IMR-90 (cell line): ENCODE results near the gene FAM149A. TPM values are rescaled to one million over a fixed set of nuclear protein-coding genes. Genes with fewer than 3 reads are reported as not detected.

Source experiments
- ATAC-seq: fragments of 200-7000 bp; cut with Tn5 transposase; 2 replicates; pipeline ENCODE4 v1.9.1; 2020; ENCODE audit warnings: low read depth, mild to moderate bottlenecking, moderate library complexity
- BruUV-seq: library from RNA; stranded (reverse); fragments of 400-500 nt; replicated peaks from 2 replicates; lab custom pipeline; 2021; lab: Mats Ljungman, UMichigan
- CTCF ChIA-PET: fragments of 300-600 bp; formaldehyde crosslinking; extraction: SDS; loops from one replicate; lab custom pipeline; 2021; ENCODE audit warnings: antibody characterized with exemption; lab: Yijun Ruan, JAX
- POLR2A ChIA-PET: fragments of 300-600 bp; sonication (Branson Sonifier 250); formaldehyde crosslinking; loops from one replicate; lab custom pipeline; 2022; ENCODE audit warnings: antibody characterized with exemption; ENCODE audit not compliant: unreplicated experiment; lab: Charles Lee
- DNase-seq: peaks from one replicate; pipeline ENCODE4 v3.0.0; 2013
- H2AFZ ChIP-seq: replicated peaks from 2 replicates; pipeline ENCODE3; 2013; ENCODE audit warnings: low read length, mild to moderate bottlenecking; ENCODE audit not compliant: poor library complexity
- H2AK5ac ChIP-seq: 2 replicates; pipeline ENCODE4 v1.6.1; 2013; ENCODE audit warnings: low read depth, low read length, inconsistent platforms
- H2AK9ac ChIP-seq: replicated peaks from 2 replicates; pipeline ENCODE3; 2013; ENCODE audit warnings: mild to moderate bottlenecking, low read depth, low read length, moderate library complexity; ENCODE audit not compliant: poor library complexity
- H2BK120ac ChIP-seq: 2 replicates; pipeline ENCODE4 v1.6.1; 2013; ENCODE audit warnings: low read depth, low read length, inconsistent platforms
- H2BK15ac ChIP-seq: 3 replicates; pipeline ENCODE4 v1.6.1; 2013; ENCODE audit warnings: low read depth, low read length, inconsistent platforms
- H2BK20ac ChIP-seq: 2 replicates; pipeline ENCODE4 v1.6.1; 2013; ENCODE audit warnings: low read depth, mild to moderate bottlenecking, inconsistent platforms, low read length, moderate library complexity
- H2BK5ac ChIP-seq: 2 replicates; pipeline ENCODE4 v1.6.1; 2013; ENCODE audit warnings: mild to moderate bottlenecking, low read depth, low read length, inconsistent platforms; ENCODE audit not compliant: poor library complexity, severe bottlenecking
- H3K14ac ChIP-seq: replicated peaks from 2 replicates; pipeline ENCODE4 v1.6.1; 2013; ENCODE audit warnings: low read depth, low read length, inconsistent platforms
- H3K18ac ChIP-seq: 2 replicates; pipeline ENCODE4 v1.6.1; 2013; ENCODE audit warnings: low read depth, low read length, control low read depth
- H3K23ac ChIP-seq: 2 replicates; pipeline ENCODE4 v1.6.1; 2013; ENCODE audit warnings: low read depth, low read length, inconsistent platforms
- H3K27ac ChIP-seq: 2 replicates; pipeline ENCODE4 v1.5.1; 2013; ENCODE audit warnings: mild to moderate bottlenecking, control low read depth, low read length; ENCODE audit not compliant: insufficient read depth
- H3K27me3 ChIP-seq: 2 replicates; pipeline ENCODE4 v1.6.1; 2013; ENCODE audit warnings: low read length; ENCODE audit not compliant: control insufficient read depth, insufficient read depth
- H3K36me3 ChIP-seq: 2 replicates; pipeline ENCODE4 v1.6.1; 2013; ENCODE audit warnings: low read length, mixed read lengths; ENCODE audit not compliant: control insufficient read depth, insufficient read depth
- H3K4ac ChIP-seq: 2 replicates; pipeline ENCODE4 v1.6.1; 2013; ENCODE audit warnings: low read depth, low read length, inconsistent platforms
- H3K4me1 ChIP-seq: 2 replicates; pipeline ENCODE4 v1.6.1; 2013; ENCODE audit warnings: low read length, mixed read lengths; ENCODE audit not compliant: control insufficient read depth, insufficient read depth
- H3K4me2 ChIP-seq: 2 replicates; pipeline ENCODE4 v1.6.1; 2013; ENCODE audit warnings: low read depth, mild to moderate bottlenecking, control low read depth, low read length, moderate library complexity
- H3K4me3 ChIP-seq: 2 replicates; pipeline ENCODE4 v1.5.1; 2013; ENCODE audit warnings: low read depth, mild to moderate bottlenecking, control low read depth, low read length, moderate library complexity; ENCODE audit not compliant: insufficient read depth
- H3K56ac ChIP-seq: 2 replicates; pipeline ENCODE4 v1.6.1; 2013; ENCODE audit warnings: low read length, inconsistent platforms; ENCODE audit not compliant: insufficient read depth; ENCODE audit errors: extremely low read depth
- H3K79me1 ChIP-seq, 2 experiments: 2 replicates each; pipeline ENCODE4 v1.6.1; 2013; ENCODE audit warnings: low read length in 2 of 2, inconsistent platforms in 1 of 2, low read depth in 1 of 2
- H3K9ac ChIP-seq: 2 replicates; pipeline ENCODE4 v1.6.1; 2013; ENCODE audit warnings: low read depth, low read length, control low read depth
- H3K9me1 ChIP-seq: 2 replicates; pipeline ENCODE4 v1.6.1; 2013; ENCODE audit warnings: low read length, inconsistent platforms; ENCODE audit not compliant: insufficient read depth
- H3K9me3 ChIP-seq: 2 replicates; pipeline ENCODE4 v1.6.1; 2013; ENCODE audit warnings: low read length; ENCODE audit not compliant: control insufficient read depth, insufficient read depth
- H4K20me1 ChIP-seq: 2 replicates; pipeline ENCODE4 v1.6.1; 2013; ENCODE audit warnings: low read length, inconsistent platforms; ENCODE audit not compliant: insufficient read depth
- H4K5ac ChIP-seq: 2 replicates; pipeline ENCODE4 v1.6.1; 2013; ENCODE audit warnings: mild to moderate bottlenecking, low read depth, low read length, control low read depth
- H4K8ac ChIP-seq, 2 experiments: 2 replicates each; pipeline ENCODE4 v1.6.1; 2013; ENCODE audit warnings: low read depth in 2 of 2, low read length in 2 of 2, control low read depth in 1 of 2, inconsistent platforms in 1 of 2
- H4K91ac ChIP-seq: 2 replicates; pipeline ENCODE4 v1.6.1; 2013; ENCODE audit warnings: low read depth, low read length, inconsistent platforms; ENCODE audit not compliant: insufficient read depth
- BHLHE40 ChIP-seq: fragments of 150-350 bp; IDR thresholded peaks from 2 replicates; pipeline ENCODE4 v1.6.1; 2016; ENCODE audit warnings: mild to moderate bottlenecking, low read depth, low read length
- CEBPB ChIP-seq: IDR thresholded peaks from 2 replicates; pipeline ENCODE4 v1.6.1; 2012; ENCODE audit warnings: low read depth, low read length, improper control_type of control experiment
- CHD1 ChIP-seq: IDR thresholded peaks from 2 replicates; pipeline ENCODE4 v1.6.1; 2012; ENCODE audit warnings: low read depth, low read length, improper control_type of control experiment
- CTCF ChIP-seq: conservative IDR thresholded peaks from 2 replicates; pipeline ENCODE4 v1.5.1; 2012; ENCODE audit warnings: mild to moderate bottlenecking, low read depth, low read length, improper control_type of control experiment
- ELK1 ChIP-seq: fragments of 150-350 bp; IDR thresholded peaks from 2 replicates; pipeline ENCODE4 v1.6.1; 2016; ENCODE audit warnings: low read depth, mild to moderate bottlenecking, low read length, moderate library complexity, borderline replicate concordance
- FOS ChIP-seq: fragments of 150-350 bp; IDR thresholded peaks from 2 replicates; pipeline ENCODE4 v1.6.1; 2016; ENCODE audit warnings: low read depth, low read length
- MAFK ChIP-seq: IDR thresholded peaks from 2 replicates; pipeline ENCODE4 v1.6.1; 2012; ENCODE audit warnings: low read depth, low read length, improper control_type of control experiment
- MXI1 ChIP-seq: IDR thresholded peaks from 2 replicates; pipeline ENCODE4 v1.6.1; 2012; ENCODE audit warnings: low read depth, mild to moderate bottlenecking, low read length, moderate library complexity, borderline replicate concordance
- NFE2L2 ChIP-seq: fragments of 150-350 bp; IDR thresholded peaks from 2 replicates; pipeline ENCODE4 v1.6.1; 2016; ENCODE audit warnings: low read depth, mild to moderate bottlenecking, low read length
- POLR2A ChIP-seq: IDR thresholded peaks from 2 replicates; pipeline ENCODE4 v1.6.1; 2012; ENCODE audit warnings: mild to moderate bottlenecking, low read depth, low read length
- RAD21 ChIP-seq: IDR thresholded peaks from 2 replicates; pipeline ENCODE4 v1.6.1; 2012; ENCODE audit warnings: low read length, improper control_type of control experiment
- RCOR1 ChIP-seq: IDR thresholded peaks from 2 replicates; pipeline ENCODE4 v1.6.1; 2012; ENCODE audit warnings: mild to moderate bottlenecking, low read length, improper control_type of control experiment; ENCODE audit not compliant: insufficient replicate concordance
- WGBS, 2 experiments: methylation state at CpG; one replicate each; pipeline versions ENCODE4 v1.1.5 to v1.1.7; 2013; ENCODE audit warnings: missing lambda C conversion rate in 2 of 2; ENCODE audit not compliant: insufficient read length in 1 of 2; ENCODE audit errors: extremely low coverage in 2 of 2; 5-methylcytosine and 5-hydroxymethylcytosine counted together
- dilution Hi-C: fragments of 300-500 bp; cut with HindIII; formaldehyde crosslinking; loops from one replicate; pipeline ENCODE4 v1.14.3; 2018; ENCODE audit warnings: low sequenced_read_pairs; ENCODE audit not compliant: unreplicated experiment
- in situ Hi-C: fragments of 300-500 bp; cut with MboI; formaldehyde crosslinking; loops from 3 replicates; pipeline ENCODE4 v1.14.3; 2019; ENCODE audit warnings: low sequenced_read_pairs, inconsistent platforms, mixed read lengths
- intact Hi-C: fragments of 100-400 bp; cut with micrococcal nuclease; formaldehyde crosslinking; loops from 2 replicates; pipeline ENCODE4 v1.10.0; 2022
- polyA plus RNA-seq, 3 experiments: library from polyadenylated mRNA; depleted of rRNA; stranded (reverse); fragments of >200 nt; gene quantifications; 2 replicates each; pipeline ENCODE4 v1.2.3, GENCODE V29; 2012; ENCODE audit warnings: low replicate concordance in 1 of 3
- total RNA-seq: library from RNA; depleted of rRNA; stranded (reverse); fragments of >200 nt; gene quantifications from 2 replicates; pipeline ENCODE4 v1.2.3, GENCODE V29; 2012

Gene FAM149A
- total and polyA plus RNA-seq, 2 of the 4 experiments (the other 2 are of a cell fraction), result 0.54 to 0.70 TPM

- Histone ChIP-seq H2BK20ac (no peak overlapping the region), H3K79me1 (no peaks in the 10 kb centered on the region), H4K20me1 (no peaks in the 10 kb centered on the region), H3K18ac (no peak overlapping the region), H3K9ac (no peak overlapping the region), H4K91ac (no peak overlapping the region), H3K23ac (no peak overlapping the region), H2BK120ac (no peak overlapping the region), H2BK15ac (no peak overlapping the region), H4K8ac (no peak overlapping the region), H3K4me2 (peak overlapping the region; percentile 60), H3K56ac (no peak overlapping the region), H3K4me3 (no peak overlapping the region), H2AK5ac (no peak overlapping the region), H3K4me1 (peaks cover 1% of the 10 kb centered on the region; the same call in 1 of the 2 replicates), H2AFZ (no peak overlapping the region), H2AK9ac (no peak overlapping the region), H4K5ac (no peak overlapping the region), H3K14ac (no peak overlapping the region), H3K27me3 (no peaks in the 10 kb centered on the region), H3K9me3 (no peaks in the 10 kb centered on the region), H3K9me1 (no peaks in the 10 kb centered on the region), H2BK5ac (no peak overlapping the region), H3K36me3 (no peaks in the 10 kb centered on the region), H3K4ac (no peak overlapping the region), H3K27ac (no peak overlapping the region)
- ATAC-seq, result peak; percentile 79
- DNase-seq, result peak; percentile 19
- in situ Hi-C loops, result no loop called here
- ChIA-PET POLR2A (no interaction called here), CTCF (interaction anchor here (1.3 to 1.5 kb wide), 2 partner anchors 12 to 69 kb away, joined by 5 to 8 read pairs; no protein-coding TSS in a partner anchor)
- WGBS, 2 experiments, result 45% methylated on average over 2 of the region's 9 CpGs; no CpG with 5 or more reads in 1 of the 2 experiments
- intact Hi-C loops, result loop anchor here (1.0 to 5.0 kb wide), 2 partner anchors 69 to 124 kb away; partner anchors contain the start of gene CYP4V2
- no TSS peak for BruUV-seq
- TF ChIP-seq FOS (no peak), CEBPB (no peak), MAFK (no peak), CTCF (peak; percentile 27; the same call in 1 of the 2 replicates), RCOR1 (no peak), CHD1 (no peak), NFE2L2 (no peak), POLR2A (no peak), RAD21 (peak; percentile 22; the same call in 1 of the 2 replicates), BHLHE40 (no peak), MXI1 (no peak), ELK1 (no peak)
- dilution Hi-C loops, result no loop called here
Measured at GRCh38 chr4:186067757-186068385, 36.6 kb upstream of the FAM149A start.
